Rectal smooth muscle tissue (tissue), 1 donor: ENCODE results near the gene CTTNBP2NL.
"Not testable (repeated sequence)": the region's sequence is repeated elsewhere in the genome, so short reads cannot be mapped to it uniquely, and the experiment has no call there.

ENCODE experiments used
- H3K27ac ChIP-seq: one replicate; pipeline ENCODE4 v1.7.0; 2013; ENCODE audit warnings: low read depth, low read length, inconsistent platforms
- H3K27me3 ChIP-seq: one replicate; pipeline ENCODE4 v1.7.0; 2013; ENCODE audit warnings: low read length; ENCODE audit not compliant: control insufficient read depth, insufficient read depth
- H3K36me3 ChIP-seq: one replicate; pipeline ENCODE4 v1.7.0; 2013; ENCODE audit warnings: low read length; ENCODE audit not compliant: control insufficient read depth, insufficient read depth
- H3K4me1 ChIP-seq: one replicate; pipeline ENCODE4 v1.7.0; 2013; ENCODE audit warnings: low read length; ENCODE audit not compliant: control insufficient read depth, insufficient read depth
- H3K4me3 ChIP-seq: one replicate; pipeline ENCODE4 v1.7.0; 2013; ENCODE audit warnings: low read length
- H3K9ac ChIP-seq: one replicate; pipeline ENCODE4 v1.7.0; 2013; ENCODE audit warnings: low read length

Gene CTTNBP2NL

GRCh38 chr1:112444269-112444668, 48.3 kb downstream of the CTTNBP2NL start:
- Histone ChIP-seq H3K27me3 (no peaks in the 10 kb centered on the region), H3K27ac (no peak overlapping the region), H3K4me3 (no peak overlapping the region), H3K9ac (no peak overlapping the region), H3K36me3 (no peaks in the 10 kb centered on the region), H3K4me1 (no peaks in the 10 kb centered on the region)

- no peaks in the 10 kb centered on the region for H3K36me3 ChIP-seq
- no peaks in the 10 kb centered on the region for H3K4me1 ChIP-seq
- no peak overlapping the region for H3K4me3 ChIP-seq
- no peaks in the 10 kb centered on the region for H3K27me3 ChIP-seq
- no peak overlapping the region for H3K27ac ChIP-seq
- H3K9ac ChIP-seq, result no peak overlapping the region
Measured at GRCh38 chr1:112445596-112445995, 49.6 kb downstream of the CTTNBP2NL start.

GRCh38 chr1:112446411-112446810, 50.4 kb downstream of the CTTNBP2NL start:
- H3K27me3 ChIP-seq, result no peaks in the 10 kb centered on the region
- H3K36me3 ChIP-seq, result no peaks in the 10 kb centered on the region
- no peak overlapping the region for H3K27ac ChIP-seq
- H3K9ac ChIP-seq, result no peak overlapping the region
- H3K4me1 ChIP-seq, result no peaks in the 10 kb centered on the region
- H3K4me3 ChIP-seq, result no peak overlapping the region

- no peaks in the 10 kb centered on the region for H3K4me1 ChIP-seq
- no peaks in the 10 kb centered on the region for H3K36me3 ChIP-seq
- H3K9ac ChIP-seq, result no peak overlapping the region
- H3K27ac ChIP-seq, result no peak overlapping the region
- H3K4me3 ChIP-seq, result no peak overlapping the region
- H3K27me3 ChIP-seq, result no peaks in the 10 kb centered on the region
Measured at GRCh38 chr1:112448904-112449629, 53.1 kb downstream of the CTTNBP2NL start.

GRCh38 chr1:112449630-112449983, 53.6 kb downstream of the CTTNBP2NL start:
- no peak overlapping the region for H3K9ac ChIP-seq
- no peak overlapping the region for H3K4me3 ChIP-seq
- H3K36me3 ChIP-seq, result peaks cover 3% of the 10 kb centered on the region
- H3K27ac ChIP-seq, result no peak overlapping the region
- no peaks in the 10 kb centered on the region for H3K4me1 ChIP-seq
- H3K27me3 ChIP-seq, result no peaks in the 10 kb centered on the region

GRCh38 chr1:112450773-112451172, 54.8 kb downstream of the CTTNBP2NL start:
- Histone ChIP-seq H3K27me3 (no peaks in the 10 kb centered on the region), H3K4me3 (no peak overlapping the region), H3K9ac (no peak overlapping the region), H3K27ac (no peak overlapping the region), H3K4me1 (no peaks in the 10 kb centered on the region), H3K36me3 (peaks cover 6% of the 10 kb centered on the region)

GRCh38 chr1:112451301-112451700, 55.3 kb downstream of the CTTNBP2NL start:
- not testable (repeated sequence) for H3K27me3 ChIP-seq, H3K9ac ChIP-seq, H3K27ac ChIP-seq, H3K4me3 ChIP-seq, H3K36me3 ChIP-seq, H3K4me1 ChIP-seq

- Histone ChIP-seq H3K9ac (no peak overlapping the region), H3K27me3 (no peaks in the 10 kb centered on the region), H3K4me1 (no peaks in the 10 kb centered on the region), H3K36me3 (peaks cover 15% of the 10 kb centered on the region), H3K27ac (no peak overlapping the region), H3K4me3 (no peak overlapping the region)
Measured at GRCh38 chr1:112453876-112454275, 57.9 kb downstream of the CTTNBP2NL start.

- peaks cover 15% of the 10 kb centered on the region for H3K36me3 ChIP-seq
- no peak overlapping the region for H3K27ac ChIP-seq
- no peak overlapping the region for H3K4me3 ChIP-seq
- H3K4me1 ChIP-seq, result no peaks in the 10 kb centered on the region
- H3K27me3 ChIP-seq, result no peaks in the 10 kb centered on the region
- H3K9ac ChIP-seq, result no peak overlapping the region
Measured at GRCh38 chr1:112454316-112454715, 58.3 kb downstream of the CTTNBP2NL start.

GRCh38 chr1:112457241-112457640, 61.2 kb downstream of the CTTNBP2NL start:
- Histone ChIP-seq H3K9ac (no peak overlapping the region), H3K4me3 (no peak overlapping the region), H3K27me3 (no peaks in the 10 kb centered on the region), H3K36me3 (peaks cover 15% of the 10 kb centered on the region), H3K4me1 (no peaks in the 10 kb centered on the region), H3K27ac (no peak overlapping the region)

- H3K36me3 ChIP-seq, result peaks cover 15% of the 10 kb centered on the region
- no peak overlapping the region for H3K4me3 ChIP-seq
- H3K9ac ChIP-seq, result no peak overlapping the region
- no peaks in the 10 kb centered on the region for H3K4me1 ChIP-seq
- no peaks in the 10 kb centered on the region for H3K27me3 ChIP-seq
- H3K27ac ChIP-seq, result no peak overlapping the region
Measured at GRCh38 chr1:112457955-112458354, 61.9 kb downstream of the CTTNBP2NL start.

GRCh38 chr1:112458756-112459155, 62.7 kb downstream of the CTTNBP2NL start:
- Histone ChIP-seq H3K27me3 (no peaks in the 10 kb centered on the region), H3K9ac (no peak overlapping the region), H3K4me1 (no peaks in the 10 kb centered on the region), H3K27ac (no peak overlapping the region), H3K36me3 (peaks cover 15% of the 10 kb centered on the region), H3K4me3 (no peak overlapping the region)

- H3K27ac ChIP-seq, result no peak overlapping the region
- H3K27me3 ChIP-seq, result no peaks in the 10 kb centered on the region
- H3K4me3 ChIP-seq, result no peak overlapping the region
- H3K4me1 ChIP-seq, result no peaks in the 10 kb centered on the region
- peaks cover 9% of the 10 kb centered on the region for H3K36me3 ChIP-seq
- H3K9ac ChIP-seq, result no peak overlapping the region
Measured at GRCh38 chr1:112460615-112461014, 64.6 kb downstream of the CTTNBP2NL start.
